Progenitor cell of endocrine pancreas (in vitro differentiated cells): ENCODE results near the gene ING1. TPM values are rescaled to one million over a fixed set of nuclear protein-coding genes. Genes with fewer than 3 reads are reported as not detected.
"Not testable (repeated sequence)": the region's sequence is repeated elsewhere in the genome, so short reads cannot be mapped to it uniquely, and the experiment has no call there.

Experiments
- DNase-seq: peaks from one replicate; pipeline ENCODE4 v3.0.0; 2021; ENCODE audit warnings: low spot score; ENCODE audit not compliant: unreplicated experiment
- H3K27ac Mint-ChIP-seq: 2 replicates; pipeline ENCODE4 v1.8.0; 2021; ENCODE audit warnings: mild to moderate bottlenecking, moderate library complexity, mixed read lengths
- H3K27me3 Mint-ChIP-seq: 2 replicates; pipeline ENCODE4 v1.8.0; 2021; ENCODE audit warnings: mixed read lengths
- H3K36me3 Mint-ChIP-seq: 2 replicates; pipeline ENCODE4 v1.8.0; 2022; ENCODE audit warnings: mixed read lengths; ENCODE audit not compliant: insufficient read depth
- H3K4me1 Mint-ChIP-seq: 2 replicates; pipeline ENCODE4 v1.8.0; 2021; ENCODE audit warnings: low read depth, mixed read lengths
- H3K4me3 Mint-ChIP-seq: 2 replicates; pipeline ENCODE4 v1.8.0; 2021; ENCODE audit warnings: low read depth, mild to moderate bottlenecking, moderate library complexity, mixed read lengths
- H3K9me3 Mint-ChIP-seq: 2 replicates; pipeline ENCODE4 v1.8.0; 2021; ENCODE audit warnings: low read depth, mixed read lengths
- total RNA-seq: library from RNA; stranded (reverse); gene quantifications from 2 replicates; pipeline ENCODE4 v1.2.1, GENCODE V29; 2021
- TF ChIP-seq, protein P1 (sequence below): fragments of 200-600 bp; sonication (generic); IDR thresholded peaks from one replicate; pipeline ENCODE4 v1.5.0; 2021; ENCODE audit warnings: antibody characterized with exemption, mild to moderate bottlenecking; ENCODE audit not compliant: unreplicated experiment

ING1 gene
- total RNA-seq, 1 donor from 2014 or later = 20.7 TPM

DNA sequence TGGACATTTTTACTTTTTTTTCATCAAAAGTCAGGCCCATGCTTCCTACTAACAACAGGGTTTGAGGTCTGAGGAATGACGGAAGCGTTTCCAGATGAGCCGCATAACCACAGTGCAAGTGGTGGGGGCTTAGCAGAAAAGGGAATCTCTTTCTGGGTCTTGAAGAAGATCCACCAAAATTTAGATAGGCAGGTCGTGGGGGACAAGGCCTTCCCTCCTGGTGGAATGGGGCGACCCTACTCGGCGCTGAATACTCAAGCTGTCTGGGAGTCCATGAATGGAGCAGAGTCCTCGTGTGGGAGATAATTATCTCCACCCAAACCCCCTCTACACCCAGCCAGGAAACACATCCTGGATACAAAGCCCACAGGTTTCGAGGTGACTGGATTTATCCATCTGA is 44.5 kb upstream of the ING1 start:
- H3K9me3 Mint-ChIP-seq = peaks cover 14% of the 10 kb centered on the region
- peaks cover 60% of the 10 kb centered on the region for H3K36me3 Mint-ChIP-seq
- H3K27me3 Mint-ChIP-seq = no peaks in the 10 kb centered on the region
- no peaks in the 10 kb centered on the region for H3K4me1 Mint-ChIP-seq
- no peak overlapping the region for H3K27ac Mint-ChIP-seq
- TF ChIP-seq, protein P1, sequence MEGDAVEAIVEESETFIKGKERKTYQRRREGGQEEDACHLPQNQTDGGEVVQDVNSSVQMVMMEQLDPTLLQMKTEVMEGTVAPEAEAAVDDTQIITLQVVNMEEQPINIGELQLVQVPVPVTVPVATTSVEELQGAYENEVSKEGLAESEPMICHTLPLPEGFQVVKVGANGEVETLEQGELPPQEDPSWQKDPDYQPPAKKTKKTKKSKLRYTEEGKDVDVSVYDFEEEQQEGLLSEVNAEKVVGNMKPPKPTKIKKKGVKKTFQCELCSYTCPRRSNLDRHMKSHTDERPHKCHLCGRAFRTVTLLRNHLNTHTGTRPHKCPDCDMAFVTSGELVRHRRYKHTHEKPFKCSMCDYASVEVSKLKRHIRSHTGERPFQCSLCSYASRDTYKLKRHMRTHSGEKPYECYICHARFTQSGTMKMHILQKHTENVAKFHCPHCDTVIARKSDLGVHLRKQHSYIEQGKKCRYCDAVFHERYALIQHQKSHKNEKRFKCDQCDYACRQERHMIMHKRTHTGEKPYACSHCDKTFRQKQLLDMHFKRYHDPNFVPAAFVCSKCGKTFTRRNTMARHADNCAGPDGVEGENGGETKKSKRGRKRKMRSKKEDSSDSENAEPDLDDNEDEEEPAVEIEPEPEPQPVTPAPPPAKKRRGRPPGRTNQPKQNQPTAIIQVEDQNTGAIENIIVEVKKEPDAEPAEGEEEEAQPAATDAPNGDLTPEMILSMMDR = no peak
- H3K4me3 Mint-ChIP-seq = no peak overlapping the region
- no peak for DNase-seq

GRCh38 chr13:110669814-110670213 is 43.7 kb upstream of the ING1 start:
- H3K27ac Mint-ChIP-seq, H3K4me1 Mint-ChIP-seq, DNase-seq, H3K27me3 Mint-ChIP-seq, H3K4me3 Mint-ChIP-seq: not testable (repeated sequence)
- peaks cover 14% of the 10 kb centered on the region for H3K9me3 Mint-ChIP-seq
- H3K36me3 Mint-ChIP-seq = peaks cover 66% of the 10 kb centered on the region

- peaks cover 7% of the 10 kb centered on the region for H3K9me3 Mint-ChIP-seq
- H3K36me3 Mint-ChIP-seq = peaks cover 61% of the 10 kb centered on the region
Measured at GRCh38 chr13:110676595-110677587, 36.6 kb upstream of the ING1 start.

GRCh38 chr13:110677731-110678545 is 35.6 kb upstream of the ING1 start:
- DNase-seq = no peak
- no peaks in the 10 kb centered on the region for H3K27me3 Mint-ChIP-seq
- peaks cover 52% of the 10 kb centered on the region for H3K36me3 Mint-ChIP-seq
- peaks cover 3% of the 10 kb centered on the region for H3K9me3 Mint-ChIP-seq
- no peak overlapping the region for H3K4me3 Mint-ChIP-seq
- TF ChIP-seq, protein P1 = no peak
- no peaks in the 10 kb centered on the region for H3K4me1 Mint-ChIP-seq
- H3K27ac Mint-ChIP-seq = peak overlapping the region; percentile 28

More at GRCh38 chr13:110676595-110677587, 36.6 kb upstream of the ING1 start:
- Mint-ChIP-seq H3K27ac (no peak overlapping the region), H3K4me1 (no peaks in the 10 kb centered on the region), H3K4me3 (no peak overlapping the region), H3K27me3 (no peaks in the 10 kb centered on the region)
- DNase-seq = no peak
- TF ChIP-seq, protein P1 = no peak

GRCh38 chr13:110680852-110681251 is 32.6 kb upstream of the ING1 start:
- H3K9me3 Mint-ChIP-seq = peaks cover 3% of the 10 kb centered on the region
- DNase-seq = no peak
- no peaks in the 10 kb centered on the region for H3K4me1 Mint-ChIP-seq
- H3K27ac Mint-ChIP-seq = no peak overlapping the region
- no peak overlapping the region for H3K4me3 Mint-ChIP-seq
- H3K36me3 Mint-ChIP-seq = peaks cover 37% of the 10 kb centered on the region
- no peaks in the 10 kb centered on the region for H3K27me3 Mint-ChIP-seq
- TF ChIP-seq, protein P1 = peak; percentile 50
